K562 (cell line): ENCODE data around the gene PPP1R17.

Experiments used
- CTCF ChIP-seq, 3 experiments: IDR thresholded peaks in 2 of 3; conservative IDR thresholded peaks in 1 of 3; 2 replicates each; pipeline ENCODE4 v1.5.1; 2011 to 2012; ENCODE audit warnings: low read length in 3 of 3, mild to moderate bottlenecking in 3 of 3, control low read depth in 2 of 3, improper control_type of control experiment in 1 of 3, inconsistent platforms in 1 of 3, low read depth in 1 of 3, mixed read lengths in 1 of 3, moderate library complexity in 1 of 3; ENCODE audit not compliant: insufficient read depth in 2 of 3
- DNMT1 ChIP-seq: fragments of 450-650 bp; IDR thresholded peaks from 2 replicates; pipeline ENCODE4 v1.6.1; 2016; ENCODE audit warnings: antibody characterized with exemption, mild to moderate bottlenecking
- EP400 ChIP-seq: fragments of 450-650 bp; IDR thresholded peaks from 2 replicates; pipeline ENCODE4 v1.6.1; 2017; ENCODE audit warnings: antibody characterized with exemption, mild to moderate bottlenecking, moderate library complexity
- ETV6 ChIP-seq, 3 experiments: fragments of 150-350 bp in 1 of 3; sonication (generic) in 1 of 3; formaldehyde crosslinking in 1 of 3; IDR thresholded peaks; 2 replicates each; pipeline versions ENCODE4 v1.6.1 to v1.8.0; 2014 to 2022; ENCODE audit warnings: borderline replicate concordance in 2 of 3, low read depth in 2 of 3, antibody characterized with exemption in 1 of 3, low read length in 1 of 3, mild to moderate bottlenecking in 1 of 3, missing genetic modification reagents in 1 of 3
- EZH2 ChIP-seq: IDR thresholded peaks from 2 replicates; pipeline ENCODE4 v1.6.1; 2012; ENCODE audit warnings: low read depth, mild to moderate bottlenecking, inconsistent platforms, low read length, borderline replicate concordance
- MXI1 ChIP-seq: IDR thresholded peaks from 2 replicates; pipeline ENCODE4 v1.6.1; 2011; ENCODE audit warnings: low read depth, mild to moderate bottlenecking, improper control_type of control experiment, low read length
- NFATC3 ChIP-seq: fragments of 450-650 bp; IDR thresholded peaks from 2 replicates; pipeline ENCODE4 v1.6.1; 2017; ENCODE audit warnings: mild to moderate bottlenecking
- PHTF2 ChIP-seq: fragments of 250-450 bp; sonication (Bioruptor Pico); IDR thresholded peaks from 2 replicates; pipeline ENCODE4 v1.5.0; 2021; ENCODE audit warnings: mild to moderate bottlenecking
- POLR2A ChIP-seq: fragments of 450-650 bp; conservative IDR thresholded peaks from 2 replicates; pipeline ENCODE4 v1.6.1; 2016
- SMAD4 ChIP-seq: fragments of 250-450 bp; sonication (Bioruptor Pico); conservative IDR thresholded peaks from 2 replicates; pipeline ENCODE4 v1.8.0; 2021; ENCODE audit warnings: inconsistent platforms, mild to moderate bottlenecking, moderate library complexity
- ZC3H11A ChIP-seq: IDR thresholded peaks from 2 replicates; pipeline ENCODE4 v1.6.1; 2012; ENCODE audit warnings: low read depth, low read length, improper control_type of control experiment
- ZKSCAN1 ChIP-seq: fragments of 150-350 bp; IDR thresholded peaks from 2 replicates; pipeline ENCODE4 v1.6.1; 2016; ENCODE audit warnings: low read depth, low read length
- ZNF253 ChIP-seq: fragments of 250-450 bp; sonication (Bioruptor Pico); conservative IDR thresholded peaks from 2 replicates; pipeline ENCODE4 v1.6.1; 2021; ENCODE audit warnings: mild to moderate bottlenecking

- TF ChIP-seq ZNF253 (no peak), MXI1 (no peak), DNMT1 (no peak), ZC3H11A (no peak), POLR2A (no peak), PHTF2 (CRISPR knock-in tag) (no peak), ETV6 (IDR thresholded peaks at IDR 0.05; ENCODE audit: borderline replicate concordance in 1 of 2, low read depth in 2 of 2, low read length in 1 of 2) (no peak), ETV6 (CRISPR knock-in tag; IDR thresholded peaks at IDR 0.05; ENCODE audit: borderline replicate concordance) (no peak), NFATC3 (no peak), SMAD4 (no peak), CTCF (IDR thresholded peaks at IDR 0.05 in 2 of 3, conservative IDR thresholded peaks at IDR 0.05 in 1 of 3; ENCODE audit: insufficient read depth in 2 of 3, low read depth in 1 of 3, low read length in 3 of 3) (no peak), ZKSCAN1 (no peak), EZH2 (no peak), EP400 (no peak)
Measured at GRCh38 chr7:31652063-31652326, 35.0 kb upstream of the PPP1R17 start.
